ENCODE results near the gene GMDS. TPM values are rescaled to one million over a fixed set of nuclear protein-coding genes. Genes with fewer than 3 reads are reported as not detected.

GMDS gene
- total RNA-seq, 4 donors from 2014 or later, result 9.5 to 32.8 (median 22.4) TPM

DNA sequence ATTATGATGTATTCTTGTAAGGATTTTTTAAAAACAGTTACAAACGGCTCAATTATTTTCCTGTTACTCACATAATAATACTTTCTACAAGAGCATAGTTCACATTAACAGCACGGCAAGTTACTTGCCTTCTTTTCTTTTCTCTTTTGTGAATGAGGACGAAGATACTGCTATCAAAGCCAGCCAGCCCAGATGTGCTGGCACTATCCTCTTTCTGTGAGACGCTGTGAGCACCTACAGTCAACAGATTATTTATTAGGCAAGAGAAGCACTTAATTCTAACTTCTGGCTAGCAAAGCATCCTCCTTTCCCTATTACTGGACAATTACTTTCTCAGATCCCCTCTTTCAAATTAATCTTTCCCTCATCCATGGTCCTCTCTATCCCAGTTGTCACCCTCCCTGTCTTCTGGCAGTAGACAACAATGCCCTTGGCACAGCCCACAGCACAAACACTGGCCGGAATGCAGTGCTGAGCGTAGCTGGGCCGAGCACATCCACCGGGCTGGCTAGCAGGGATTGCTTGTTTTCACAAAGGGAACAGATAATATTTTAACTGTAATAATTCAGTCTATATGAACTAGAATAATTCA lies 373.6 kb downstream of the GMDS start:
- H3K27ac ChIP-seq, result no peak overlapping the region
- no peak overlapping the region for H3K4me3 ChIP-seq (replicated peaks in 1 of 3)
- WGBS, 2 donors, result 83% methylated on average over 8 of the region's 8 CpGs
- DNase-seq, result no peak
- intact Hi-C loops (cut with DNase I), result no loop called here
- H3K36me3 ChIP-seq, result no peaks in the 10 kb centered on the region
- no peaks in the 10 kb centered on the region for H3K9me3 ChIP-seq
- no peaks in the 10 kb centered on the region for H3K4me1 ChIP-seq
- no peaks in the 10 kb centered on the region for H3K27me3 ChIP-seq
- no peak for TF ChIP-seq POLR2A (IDR thresholded peaks at IDR 0.05)
- TF ChIP-seq, protein P1, sequence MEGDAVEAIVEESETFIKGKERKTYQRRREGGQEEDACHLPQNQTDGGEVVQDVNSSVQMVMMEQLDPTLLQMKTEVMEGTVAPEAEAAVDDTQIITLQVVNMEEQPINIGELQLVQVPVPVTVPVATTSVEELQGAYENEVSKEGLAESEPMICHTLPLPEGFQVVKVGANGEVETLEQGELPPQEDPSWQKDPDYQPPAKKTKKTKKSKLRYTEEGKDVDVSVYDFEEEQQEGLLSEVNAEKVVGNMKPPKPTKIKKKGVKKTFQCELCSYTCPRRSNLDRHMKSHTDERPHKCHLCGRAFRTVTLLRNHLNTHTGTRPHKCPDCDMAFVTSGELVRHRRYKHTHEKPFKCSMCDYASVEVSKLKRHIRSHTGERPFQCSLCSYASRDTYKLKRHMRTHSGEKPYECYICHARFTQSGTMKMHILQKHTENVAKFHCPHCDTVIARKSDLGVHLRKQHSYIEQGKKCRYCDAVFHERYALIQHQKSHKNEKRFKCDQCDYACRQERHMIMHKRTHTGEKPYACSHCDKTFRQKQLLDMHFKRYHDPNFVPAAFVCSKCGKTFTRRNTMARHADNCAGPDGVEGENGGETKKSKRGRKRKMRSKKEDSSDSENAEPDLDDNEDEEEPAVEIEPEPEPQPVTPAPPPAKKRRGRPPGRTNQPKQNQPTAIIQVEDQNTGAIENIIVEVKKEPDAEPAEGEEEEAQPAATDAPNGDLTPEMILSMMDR (IDR thresholded peaks at IDR 0.05), result no peak

DNA sequence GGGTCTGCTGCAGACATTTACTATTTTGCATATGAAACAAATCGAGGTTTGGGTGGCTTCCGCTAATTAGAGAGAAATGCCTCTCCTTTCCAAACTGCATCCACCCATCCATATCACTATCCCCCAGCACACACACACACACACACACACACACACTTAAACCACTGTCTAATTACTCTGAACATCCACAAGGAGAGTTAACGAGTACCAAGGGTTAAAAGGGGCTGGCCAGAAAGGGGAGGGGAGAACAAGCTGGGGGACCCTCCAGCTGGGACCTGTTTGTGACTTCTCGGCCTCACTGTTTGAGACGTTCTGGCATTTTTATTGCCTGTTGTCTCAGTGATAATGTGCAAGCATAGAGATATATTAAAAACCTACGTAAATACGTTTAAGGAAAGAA lies 374.5 kb downstream of the GMDS start:
- TF ChIP-seq, protein P1 (IDR thresholded peaks at IDR 0.05), result no peak
- Histone ChIP-seq H3K27ac (no peak overlapping the region), H3K4me1 (no peaks in the 10 kb centered on the region), H3K36me3 (no peaks in the 10 kb centered on the region), H3K4me3 (replicated peaks in 1 of 3) (no peak overlapping the region), H3K27me3 (no peaks in the 10 kb centered on the region), H3K9me3 (no peaks in the 10 kb centered on the region)
- intact Hi-C loops (cut with DNase I), result no loop called here
- WGBS, 2 donors, result 88 to 94% methylated on average over 7 of the region's 7 CpGs
- DNase-seq, result no peak

DNA sequence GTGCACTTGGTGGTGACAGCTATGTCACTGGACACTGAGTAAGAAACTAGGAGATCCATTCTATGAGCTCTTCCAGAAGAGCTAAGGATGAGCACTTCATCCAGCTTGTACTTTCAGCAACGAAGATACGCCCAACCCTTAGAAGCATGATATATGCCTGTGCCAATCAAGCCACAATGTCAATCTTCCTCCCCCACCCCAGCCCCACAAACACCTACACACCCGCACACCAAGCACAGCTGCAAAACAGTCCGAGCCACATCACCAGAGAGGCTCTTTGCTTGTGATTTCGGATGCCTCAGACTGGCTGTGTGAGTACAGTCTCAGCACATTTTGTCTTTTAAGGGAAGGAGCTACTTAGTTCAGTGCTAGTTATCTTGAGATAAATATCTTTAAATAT lies 375.2 kb downstream of the GMDS start:
- intact Hi-C loops (cut with DNase I), result no loop called here
- no peaks in the 10 kb centered on the region for H3K4me1 ChIP-seq
- H3K27me3 ChIP-seq, result no peaks in the 10 kb centered on the region
- DNase-seq, result no peak
- TF ChIP-seq POLR2A (IDR thresholded peaks at IDR 0.05), result no peak
- TF ChIP-seq, protein P1 (IDR thresholded peaks at IDR 0.05), result no peak
- no peaks in the 10 kb centered on the region for H3K36me3 ChIP-seq
- H3K9me3 ChIP-seq, result no peaks in the 10 kb centered on the region
- H3K27ac ChIP-seq, result no peak overlapping the region
- 92 to 95% methylated on average over 5 of the region's 5 CpGs for WGBS, 2 donors
- no peak overlapping the region for H3K4me3 ChIP-seq (replicated peaks in 1 of 3)

DNA sequence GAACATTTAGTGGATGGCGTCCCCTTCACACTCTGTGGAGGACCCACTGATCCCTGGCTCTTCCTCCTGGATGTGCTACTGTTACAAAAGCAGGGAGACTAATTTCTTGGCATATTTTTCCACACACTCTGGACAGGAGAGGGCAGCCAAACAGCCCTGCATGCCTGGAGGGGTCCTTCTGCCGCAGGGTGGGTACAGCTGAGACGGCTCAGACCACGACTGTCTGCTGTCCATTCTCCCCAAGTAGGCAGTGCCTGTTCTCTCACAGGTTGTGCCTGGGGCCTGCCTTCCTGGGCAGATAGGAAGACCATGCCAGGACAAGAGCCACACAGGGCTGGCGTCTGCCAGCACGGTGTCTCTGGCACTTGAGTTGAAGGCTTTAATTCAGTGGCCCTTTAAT lies 375.6 kb downstream of the GMDS start:
- no peak overlapping the region for H3K27ac ChIP-seq
- TF ChIP-seq POLR2A (IDR thresholded peaks at IDR 0.05), result no peak
- TF ChIP-seq, protein P1 (IDR thresholded peaks at IDR 0.05), result no peak
- no peaks in the 10 kb centered on the region for H3K9me3 ChIP-seq
- H3K4me3 ChIP-seq (replicated peaks in 1 of 3), result no peak overlapping the region
- intact Hi-C loops (cut with DNase I), result no loop called here
- H3K27me3 ChIP-seq, result no peaks in the 10 kb centered on the region
- no peak for DNase-seq
- WGBS, 2 donors, result 87 to 100% methylated on average over 1 to 6 of the region's 6 CpGs
- no peaks in the 10 kb centered on the region for H3K36me3 ChIP-seq
- H3K4me1 ChIP-seq, result no peaks in the 10 kb centered on the region

DNA sequence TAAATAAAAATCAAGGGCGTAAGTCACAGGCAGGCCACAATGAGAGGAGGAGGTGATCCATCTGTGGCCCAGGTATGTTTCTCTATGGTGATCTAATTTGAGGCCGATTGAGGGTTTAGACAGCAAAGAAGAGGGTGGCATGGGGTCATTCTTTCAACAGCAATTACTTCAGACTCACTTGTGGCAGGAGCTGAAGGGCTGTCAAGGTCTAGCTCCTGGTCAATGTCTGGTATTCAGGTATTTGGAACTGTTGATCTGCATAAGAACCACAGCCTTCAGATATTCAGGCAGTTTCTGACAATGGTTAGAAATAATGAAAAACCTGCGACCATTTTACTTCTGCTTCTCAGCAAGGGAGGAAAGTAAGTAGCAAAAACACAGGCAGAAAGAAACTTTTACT lies 376.1 kb downstream of the GMDS start:
- TF ChIP-seq, protein P1 (IDR thresholded peaks at IDR 0.05), result no peak
- no peak for TF ChIP-seq POLR2A (IDR thresholded peaks at IDR 0.05)
- intact Hi-C loops (cut with DNase I), result no loop called here
- H3K9me3 ChIP-seq, result no peaks in the 10 kb centered on the region
- no peak overlapping the region for H3K27ac ChIP-seq
- H3K4me1 ChIP-seq, result no peaks in the 10 kb centered on the region
- DNase-seq, result no peak
- H3K36me3 ChIP-seq, result no peaks in the 10 kb centered on the region
- 77 to 85% methylated on average over 3 of the region's 3 CpGs for WGBS, 2 donors
- H3K27me3 ChIP-seq, result no peaks in the 10 kb centered on the region
- H3K4me3 ChIP-seq (replicated peaks in 1 of 3), result no peak overlapping the region
